GM18511 (cell line): ENCODE results near the gene GPR78.

ENCODE experiments used
- ATAC-seq: cut with Tn5 transposase; IDR thresholded peaks from one replicate; pipeline ENCODE4 v1.9.1; 2021; ENCODE audit warnings: mild to moderate bottlenecking, moderate library complexity; ENCODE audit not compliant: unreplicated experiment

Gene GPR78

DNA sequence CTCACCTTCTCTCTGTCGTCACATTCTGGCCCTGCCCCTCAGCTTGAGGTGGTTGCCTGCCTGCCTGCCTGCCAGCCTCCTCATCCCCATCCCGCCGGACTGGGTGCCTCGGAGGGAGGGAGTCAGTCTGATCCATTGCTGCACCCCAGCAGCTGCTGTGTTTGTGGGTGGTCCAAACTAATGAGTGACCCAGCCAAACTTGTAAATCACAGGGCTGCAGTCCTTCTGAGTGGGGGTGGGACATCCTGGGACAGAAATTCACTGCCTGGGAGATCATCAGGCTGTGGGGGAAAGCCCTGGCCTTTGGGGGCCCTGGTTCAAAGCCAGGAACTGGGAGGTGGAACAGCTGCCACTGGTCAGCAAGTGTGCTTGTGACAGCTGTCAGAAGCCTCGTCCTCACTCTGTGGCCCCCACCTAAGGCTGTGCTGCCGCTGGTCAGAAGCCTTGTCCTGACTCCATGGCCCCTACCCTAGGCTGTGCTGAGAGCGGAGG lies 5.6 kb downstream of the GPR78 start:
- no peak for ATAC-seq

DNA sequence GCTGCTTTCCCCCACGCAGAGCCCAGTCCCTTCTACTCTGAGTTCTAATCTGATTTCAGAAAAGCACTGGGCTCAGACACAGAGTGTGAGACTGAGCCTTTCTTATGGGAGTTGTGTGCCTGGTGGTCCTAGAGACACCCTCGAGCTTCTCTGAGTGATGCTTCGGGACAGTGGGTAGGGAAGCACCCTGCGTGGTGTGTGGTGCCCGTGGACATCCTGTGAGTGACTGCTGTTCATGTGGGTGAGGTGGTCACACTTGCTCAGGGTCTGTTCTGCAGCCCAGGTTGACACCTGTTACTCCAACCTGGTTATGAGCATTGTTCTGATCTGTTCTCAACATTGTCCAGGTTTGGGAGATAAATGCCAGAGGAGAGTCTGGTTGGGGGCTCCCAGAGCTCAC lies 6.1 kb downstream of the GPR78 start:
- no peak for ATAC-seq

DNA sequence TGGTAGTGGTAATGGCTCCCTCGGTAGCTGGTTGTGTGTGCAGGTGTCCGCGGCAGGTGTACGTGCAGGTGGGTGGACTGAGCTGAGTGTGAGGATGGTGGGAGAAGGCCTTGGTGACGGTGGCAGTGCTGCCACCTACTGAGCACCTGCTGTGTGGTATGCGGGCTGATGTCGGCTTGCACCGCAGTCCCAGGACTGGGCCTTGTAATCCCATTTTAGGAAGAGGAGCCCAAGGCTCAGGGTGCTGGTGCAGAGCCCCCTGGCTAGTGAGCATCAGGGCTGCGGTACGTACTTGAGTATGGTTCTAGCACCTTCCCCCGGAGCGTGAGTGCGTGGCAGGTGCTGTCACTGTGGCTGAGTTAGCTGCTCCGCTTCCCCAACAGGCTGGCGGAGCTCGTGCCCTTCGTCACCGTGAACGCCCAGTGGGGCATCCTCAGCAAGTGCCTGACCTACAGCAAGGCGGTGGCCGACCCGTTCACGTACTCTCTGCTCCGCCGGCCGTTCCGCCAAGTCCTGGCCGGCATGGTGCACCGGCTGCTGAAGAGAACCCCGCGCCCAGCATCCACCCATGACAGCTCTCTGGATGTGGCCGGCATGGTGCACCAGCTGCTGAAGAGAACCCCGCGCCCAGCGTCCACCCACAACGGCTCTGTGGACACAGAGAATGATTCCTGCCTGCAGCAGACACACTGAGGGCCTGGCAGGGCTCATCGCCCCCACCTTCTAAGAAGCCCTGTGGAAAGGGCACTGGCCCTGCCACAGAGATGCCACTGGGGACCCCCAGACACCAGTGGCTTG lies 6.7 kb downstream of the GPR78 start:
- no peak for ATAC-seq

DNA sequence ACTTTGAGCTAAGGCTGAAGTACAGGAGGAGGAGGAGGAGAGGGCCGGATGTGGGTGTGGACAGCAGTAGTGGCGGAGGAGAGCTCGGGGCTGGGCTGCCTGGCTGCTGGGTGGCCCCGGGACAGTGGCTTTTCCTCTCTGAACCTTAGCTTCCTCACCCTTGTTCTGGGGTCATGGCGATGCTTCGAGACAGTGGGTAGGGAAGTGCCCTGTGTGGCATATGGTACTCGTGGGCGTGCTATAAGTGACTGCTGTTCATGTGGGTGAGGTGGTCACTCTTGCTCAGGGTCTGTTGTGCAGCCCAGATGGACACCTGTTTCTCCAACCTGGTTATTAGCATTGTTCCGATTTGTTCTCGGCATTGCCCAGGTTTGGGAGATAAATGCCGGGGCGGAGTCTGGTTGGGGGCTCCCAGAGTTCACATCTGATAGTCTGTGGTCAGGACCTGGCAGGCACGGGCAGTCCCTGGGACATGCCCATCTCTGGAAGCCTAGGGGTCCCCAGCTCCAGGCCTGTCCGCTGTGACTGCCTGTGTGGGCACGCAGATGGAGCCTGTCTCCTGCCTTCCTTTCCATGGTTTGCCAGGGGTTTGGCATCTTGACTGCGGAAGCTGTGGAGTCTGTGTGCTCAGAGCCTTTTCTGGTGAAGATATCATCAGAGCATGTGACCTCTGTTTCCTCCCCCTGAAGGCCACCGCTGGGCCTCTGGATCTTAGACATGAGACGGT lies 7.4 kb downstream of the GPR78 start:
- ATAC-seq: no peak

DNA sequence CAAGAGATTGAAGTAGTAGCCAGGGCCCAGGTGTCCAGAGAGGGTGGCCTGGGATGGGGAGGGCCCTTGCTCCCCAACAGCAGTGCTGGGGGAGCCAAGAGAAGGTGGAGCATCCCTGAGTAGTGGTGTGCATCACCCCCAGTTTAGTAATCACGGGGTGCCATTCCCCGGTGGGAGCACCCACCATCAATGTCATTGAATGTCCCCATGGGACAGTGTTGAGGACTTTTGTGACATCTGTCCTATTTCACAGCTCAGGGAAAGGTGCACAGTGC lies 7.9 kb downstream of the GPR78 start:
- ATAC-seq: no peak

DNA sequence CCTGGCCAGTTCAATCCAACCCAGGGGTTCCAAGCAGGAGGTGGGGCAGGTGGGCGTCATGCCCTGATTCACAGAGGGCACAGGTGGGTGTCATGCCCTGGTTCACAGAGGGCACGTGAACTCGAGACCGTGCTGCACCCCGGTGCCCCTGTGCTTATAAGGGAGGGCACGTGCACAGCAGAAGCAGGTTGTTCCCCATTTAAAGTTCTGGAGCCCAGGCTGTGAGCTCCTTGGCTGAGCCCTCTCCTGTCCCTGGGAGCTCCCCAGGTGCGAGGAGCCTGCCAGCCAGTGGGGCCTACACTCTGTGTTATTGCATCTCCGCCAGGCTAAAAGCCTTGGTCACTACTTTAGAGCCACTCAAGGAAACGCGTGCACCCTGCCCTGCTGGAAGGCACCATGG lies 9.1 kb downstream of the GPR78 start:
- ATAC-seq: no peak

DNA sequence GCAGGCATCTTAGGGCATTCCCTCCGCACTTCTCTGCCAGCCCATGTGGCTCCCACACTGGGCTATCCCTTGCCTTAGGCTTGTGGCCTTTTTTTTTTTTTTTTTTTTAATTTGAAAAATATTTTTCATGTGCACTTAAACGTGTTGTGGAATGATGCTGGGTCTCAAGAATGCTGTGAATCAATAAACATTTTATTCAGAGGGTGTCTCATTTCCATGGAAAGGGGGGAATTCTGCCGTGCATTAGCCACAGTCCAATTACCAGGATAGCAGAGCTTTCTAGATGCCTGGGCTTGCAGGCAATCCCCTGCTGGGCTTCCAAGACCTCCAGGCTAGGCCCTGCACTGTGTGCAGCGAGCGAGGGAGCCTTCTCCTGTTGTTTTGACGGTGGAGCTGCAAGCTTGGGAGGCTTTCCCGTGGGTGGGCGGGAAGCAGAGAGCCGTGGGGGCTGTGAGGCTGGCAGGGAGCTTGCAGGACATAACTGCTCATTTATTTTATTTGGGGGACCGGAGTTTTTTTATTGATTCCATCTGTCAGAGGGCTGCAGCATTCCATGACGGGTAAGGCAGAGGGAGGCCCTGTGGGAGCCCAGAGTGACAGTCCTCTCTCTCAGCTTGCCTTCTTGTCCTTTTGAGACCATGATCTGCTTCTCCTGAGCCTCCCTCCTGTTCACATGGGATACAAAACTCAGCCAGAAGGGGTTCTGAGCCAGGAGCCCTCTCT lies 9.8 kb downstream of the GPR78 start:
- ATAC-seq: no peak

DNA sequence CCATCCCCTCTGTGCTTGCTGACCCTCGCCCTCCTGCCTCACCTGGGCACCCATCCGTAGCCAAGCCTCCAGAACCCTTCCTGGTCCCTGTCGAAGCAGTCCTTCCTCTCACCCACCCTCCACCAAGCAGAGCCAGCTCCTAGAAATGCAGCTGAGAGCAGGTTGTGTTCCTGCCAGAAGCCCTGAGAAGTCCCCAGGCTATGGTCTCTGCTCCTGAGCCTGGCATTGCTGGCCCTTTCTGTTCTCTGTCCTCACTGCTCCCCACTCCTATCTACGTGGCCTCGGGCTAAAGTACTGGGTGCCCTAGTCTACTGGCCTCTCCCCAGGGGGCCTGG lies 10.3 kb downstream of the GPR78 start:
- no peak for ATAC-seq

DNA sequence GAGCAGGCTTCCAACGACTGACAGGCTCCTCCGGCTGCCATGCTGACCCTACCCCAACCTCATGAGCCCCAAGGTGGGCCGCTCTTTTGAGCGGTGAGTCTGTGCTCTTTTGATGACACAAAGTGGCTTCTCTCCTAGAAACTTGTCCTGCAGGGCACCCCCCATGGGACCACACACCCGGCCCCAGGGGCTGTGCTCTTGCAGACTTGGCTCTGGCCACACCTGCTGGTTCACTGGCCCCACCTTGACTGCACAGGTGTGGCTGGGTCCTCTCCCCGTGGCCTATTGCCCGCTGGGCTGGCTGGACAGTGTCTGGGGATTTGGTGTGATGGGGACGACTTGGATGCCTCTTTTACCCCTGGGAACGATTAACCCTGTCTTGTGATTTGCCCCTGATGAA lies 10.9 kb downstream of the GPR78 start:
- ATAC-seq: no peak

DNA sequence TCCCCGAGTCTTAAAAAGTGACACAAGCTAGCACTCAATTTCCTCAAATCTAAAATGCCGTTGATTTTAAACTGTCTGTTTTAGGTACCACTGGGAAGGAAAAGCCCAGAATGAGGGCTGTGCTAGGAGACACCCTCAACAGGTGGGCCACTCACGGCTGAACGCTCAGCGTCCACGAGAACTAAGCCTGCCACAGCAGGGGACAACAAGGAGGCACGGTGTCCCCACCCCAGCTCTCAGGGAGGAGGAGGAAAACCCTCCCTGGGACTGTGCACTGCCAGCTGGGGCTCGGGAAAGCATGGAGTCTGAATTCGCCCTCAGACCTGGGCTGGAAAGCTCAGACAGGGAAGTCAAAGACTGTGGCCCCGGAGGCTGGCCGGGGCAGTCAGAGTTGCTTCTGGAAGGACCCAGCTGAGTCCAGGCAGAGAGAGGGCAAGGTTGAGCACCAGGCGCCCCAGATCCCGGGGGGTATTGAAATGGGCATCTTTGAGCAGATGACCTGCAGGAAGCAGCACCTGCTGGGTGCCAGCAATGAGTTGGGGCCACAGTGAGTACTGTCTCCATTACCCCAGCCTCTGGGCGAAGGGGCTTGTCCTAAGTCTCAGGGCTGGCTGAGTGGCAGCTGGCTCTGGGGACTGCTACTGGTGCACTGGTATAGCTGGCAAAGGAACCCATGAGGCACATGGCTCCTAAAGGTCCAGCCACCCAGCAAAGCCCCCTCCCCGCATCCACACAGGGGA lies 11.6 kb downstream of the GPR78 start:
- ATAC-seq: no peak

DNA sequence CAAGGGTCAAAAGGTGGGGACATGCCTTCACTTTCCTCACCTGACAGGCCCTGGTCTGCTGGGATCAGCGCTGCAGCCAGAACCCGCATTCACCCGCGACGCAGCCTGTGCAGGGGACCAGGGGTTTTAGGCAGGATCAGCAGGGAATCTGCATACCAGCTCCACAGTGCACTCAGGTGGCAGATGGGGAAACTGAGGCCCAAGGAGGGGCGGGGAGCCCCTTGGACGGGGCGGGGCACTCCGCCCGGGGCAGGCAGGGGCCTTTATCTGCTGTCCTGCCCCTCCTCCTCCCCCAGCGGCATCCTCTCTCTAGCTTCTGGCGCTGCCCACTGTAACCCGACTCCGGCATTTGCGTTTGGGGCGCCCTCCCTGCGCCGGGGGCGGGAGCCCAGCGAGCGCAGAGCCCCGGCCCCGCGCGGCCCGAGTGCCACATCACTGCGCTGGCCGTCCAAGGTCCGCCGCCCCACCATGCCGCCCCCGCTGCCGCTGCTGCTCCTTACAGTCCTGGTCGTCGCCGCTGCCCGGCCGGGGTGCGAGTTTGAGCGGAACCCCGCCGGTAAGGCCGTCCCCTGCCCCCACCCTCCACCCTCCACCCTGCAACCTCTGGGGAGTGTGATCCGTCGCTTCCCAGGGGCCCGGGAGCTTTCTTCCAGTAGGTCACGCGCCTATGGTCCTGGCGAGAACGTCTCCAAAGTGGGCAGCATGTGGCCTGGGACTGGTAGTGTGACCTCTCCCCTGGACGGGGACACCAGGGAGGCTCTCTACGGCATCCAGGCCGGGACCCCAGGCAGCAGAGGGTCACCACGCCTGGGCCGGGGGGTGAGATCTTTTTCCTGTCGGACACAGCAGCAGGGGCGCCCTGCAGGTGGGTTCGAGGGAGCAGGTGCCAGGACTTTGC lies 12.4 kb downstream of the GPR78 start, which contains the start of gene CPZ:
Gene CPZ (plus strand): TSS at position 400 of the 898 bp plus-strand sequence. CDS start 69 bp downstream, at position 469.
- no peak for ATAC-seq

DNA sequence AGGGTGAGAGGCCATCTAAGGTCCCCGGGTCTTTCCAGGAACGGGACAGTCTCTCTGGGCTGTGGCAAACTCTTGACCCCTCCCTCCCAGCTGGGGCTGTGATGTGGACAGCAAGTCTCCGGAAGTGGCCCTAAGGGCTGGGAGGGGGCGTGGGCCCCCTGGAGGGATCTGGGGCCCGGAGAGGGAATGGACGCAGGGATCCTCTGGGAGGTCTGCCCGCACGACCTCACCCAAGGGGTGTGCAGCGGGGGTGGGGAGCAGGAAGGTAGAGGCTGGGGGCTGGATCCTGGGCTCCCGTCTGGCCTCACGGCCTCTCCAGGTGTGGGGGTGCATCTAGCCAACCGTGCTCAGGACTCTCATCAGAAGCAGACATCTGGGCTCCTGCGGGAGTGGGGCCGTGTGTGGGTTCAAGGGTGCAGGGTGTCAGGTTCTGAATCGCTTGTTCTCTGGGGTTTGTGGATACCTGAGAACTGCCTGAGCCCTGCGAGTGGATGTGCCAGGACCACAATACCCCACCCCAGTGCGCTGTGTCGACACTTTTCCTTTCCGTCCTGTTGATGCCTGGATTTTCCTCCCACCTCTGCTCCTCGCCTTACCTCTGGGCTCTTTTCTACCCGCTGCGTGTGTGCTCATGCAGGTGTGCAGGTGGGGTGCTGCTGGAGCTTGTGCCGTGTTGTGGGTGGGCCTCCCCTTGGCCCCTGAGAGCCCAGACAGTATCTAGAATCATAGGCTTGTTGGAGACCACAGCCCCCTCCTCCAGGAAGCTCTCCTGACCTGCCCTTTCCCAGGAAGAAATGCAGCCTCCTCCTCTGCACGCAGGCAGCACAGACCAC lies 13.3 kb downstream of the GPR78 start:
- ATAC-seq: no peak

DNA sequence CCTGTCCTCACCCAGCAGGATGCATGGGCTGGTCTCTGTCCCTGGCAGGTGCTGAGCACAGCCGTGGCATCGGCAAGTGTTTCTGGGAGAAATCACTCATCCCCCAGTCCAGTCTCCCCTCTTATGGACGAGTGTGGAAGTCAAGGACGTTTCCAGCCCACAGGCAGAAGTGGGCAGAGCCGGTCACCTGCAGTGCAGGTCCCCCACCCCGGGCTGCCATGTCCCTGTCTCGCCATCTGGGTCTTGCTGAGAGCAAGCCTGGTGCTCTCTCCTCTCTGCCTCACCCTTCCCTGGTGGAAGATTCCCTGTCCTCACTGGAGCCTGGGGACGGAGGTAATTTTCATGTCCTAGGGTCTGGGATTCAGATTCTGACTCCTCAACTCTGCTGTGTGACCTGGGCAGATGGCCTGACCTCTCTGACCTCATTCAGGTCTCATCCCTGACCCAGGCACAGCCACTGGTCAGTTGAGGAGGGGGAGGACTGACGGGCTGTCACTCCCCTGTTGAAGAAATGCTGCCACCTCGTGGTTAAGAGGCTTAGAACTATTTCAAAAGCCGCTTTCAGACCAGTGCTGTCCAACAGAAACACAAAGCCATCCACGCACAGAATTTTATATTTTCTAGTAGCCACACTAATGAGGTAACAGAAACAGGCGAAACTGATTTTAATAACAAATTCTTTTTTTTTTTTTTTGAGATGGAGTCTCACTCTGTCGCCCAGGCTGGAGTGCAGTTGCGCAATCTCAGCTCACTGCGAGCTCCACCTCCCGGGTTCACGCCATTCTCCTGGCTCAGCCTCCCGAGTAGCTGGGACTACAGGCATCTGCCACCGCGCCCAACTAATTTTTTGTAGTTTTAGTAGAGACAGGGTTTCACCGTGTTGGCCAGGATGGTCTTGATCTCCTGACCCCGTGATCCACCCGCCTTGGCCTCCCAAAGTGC lies 14.2 kb downstream of the GPR78 start:
- peak; percentile 50 for ATAC-seq

DNA sequence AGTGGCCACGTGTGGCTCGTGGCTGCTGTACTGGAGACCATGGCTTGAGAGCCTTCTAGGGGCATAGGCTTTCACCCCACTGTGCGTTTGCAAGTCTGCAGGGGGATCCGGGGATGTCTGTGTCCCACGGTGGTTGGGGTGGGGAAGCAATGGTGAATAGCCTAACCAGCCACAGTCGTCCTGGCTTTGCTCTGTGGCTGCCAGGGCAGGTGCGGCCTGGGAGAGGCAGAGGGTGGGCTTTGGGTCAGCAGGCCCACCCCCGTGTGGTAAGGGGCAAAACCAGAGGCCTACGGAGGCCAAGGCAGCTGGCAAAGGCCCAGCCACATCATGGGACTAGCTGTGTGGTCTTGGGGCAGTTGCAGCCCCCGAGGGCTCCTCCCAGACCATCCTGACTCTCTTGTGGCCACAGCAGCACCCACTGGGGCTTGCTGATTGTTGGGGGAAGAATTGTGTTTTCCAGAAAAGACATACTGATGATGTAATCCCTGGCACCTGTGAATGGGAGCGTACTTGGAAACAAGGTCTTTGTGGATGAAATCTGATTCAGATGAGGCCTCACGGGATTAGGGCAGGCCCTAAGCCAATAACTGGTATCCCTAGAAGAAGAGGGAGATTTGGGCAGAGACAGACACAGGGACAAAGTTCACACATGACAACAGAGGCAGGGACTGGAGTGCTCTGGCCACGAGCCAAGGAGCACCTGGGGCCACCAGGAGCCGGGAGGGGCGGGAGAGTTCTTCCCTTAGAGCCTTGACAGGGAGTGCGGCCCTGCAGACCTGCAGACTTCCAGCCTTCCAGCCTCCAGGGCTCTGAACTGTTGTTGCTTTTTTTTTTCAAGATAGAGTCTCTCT lies 15.3 kb downstream of the GPR78 start:
- no peak for ATAC-seq

DNA sequence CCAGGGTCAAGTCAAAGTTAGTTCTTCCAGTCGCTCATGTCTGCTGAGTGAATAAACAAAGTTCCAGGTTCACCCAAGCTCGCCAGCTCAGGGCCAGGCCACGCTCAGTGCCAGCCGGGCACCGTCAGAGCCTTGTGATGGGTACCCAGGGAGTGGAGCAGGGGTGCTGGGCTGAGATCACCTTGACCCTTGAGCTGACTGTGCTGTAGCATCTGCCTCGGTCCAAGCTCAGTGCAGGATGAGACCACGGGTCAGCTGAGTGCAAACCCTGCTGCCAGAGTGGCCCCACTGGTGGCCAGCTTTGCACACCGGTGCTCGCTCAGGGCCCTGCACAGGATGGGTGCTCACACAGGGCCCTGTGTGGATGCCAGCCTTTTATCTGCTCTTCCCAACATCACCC lies 16.7 kb downstream of the GPR78 start:
- ATAC-seq: no peak

DNA sequence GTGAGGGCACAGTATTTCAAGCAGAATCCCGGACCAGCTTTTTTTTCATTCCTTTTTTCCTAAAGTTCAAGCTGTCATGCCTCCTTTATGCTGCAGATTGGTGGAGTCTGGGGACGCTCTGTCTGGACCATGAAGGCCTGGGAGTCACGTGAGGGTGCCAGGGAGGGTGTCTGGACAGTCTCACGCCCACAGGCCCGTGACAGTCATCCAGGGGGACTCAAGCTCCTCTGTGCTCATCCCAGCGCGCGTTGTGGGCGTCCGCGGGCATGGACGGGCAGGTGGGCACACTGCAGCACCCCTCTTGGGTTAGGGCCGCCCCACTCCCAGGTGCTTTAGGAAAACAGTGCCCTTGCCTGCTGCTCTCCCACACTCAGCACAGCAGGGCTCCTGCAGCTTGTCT lies 17.1 kb downstream of the GPR78 start:
- no peak for ATAC-seq

DNA sequence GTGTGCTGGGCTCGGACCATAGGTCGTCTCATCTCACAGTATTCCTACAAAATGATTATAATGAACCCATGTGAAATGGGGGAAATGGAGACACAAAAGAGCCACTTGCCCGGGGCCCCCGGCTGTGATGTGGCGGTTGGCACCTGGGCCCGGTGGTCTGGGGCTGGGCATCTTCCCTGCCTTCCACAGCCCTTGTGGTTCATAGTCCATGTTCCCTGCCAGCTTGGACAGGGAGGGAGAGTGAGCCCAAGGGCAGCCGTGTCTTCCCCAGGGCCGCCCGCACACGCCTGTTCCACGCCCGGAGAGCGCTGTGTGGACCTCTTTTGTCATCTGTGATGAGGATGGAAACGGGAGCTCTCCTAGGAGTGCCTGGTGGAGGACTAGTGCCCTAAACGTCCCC lies 17.6 kb downstream of the GPR78 start:
- ATAC-seq: no peak
